HG03469 (cell line): ENCODE results near the gene MLN.

ENCODE experiments used
- ATAC-seq: cut with Tn5 transposase; IDR thresholded peaks from one replicate; pipeline ENCODE4 v1.9.1; 2021; ENCODE audit warnings: mild to moderate bottlenecking, moderate library complexity, moderate number of reproducible peaks; ENCODE audit not compliant: unreplicated experiment

MLN gene, protein sequence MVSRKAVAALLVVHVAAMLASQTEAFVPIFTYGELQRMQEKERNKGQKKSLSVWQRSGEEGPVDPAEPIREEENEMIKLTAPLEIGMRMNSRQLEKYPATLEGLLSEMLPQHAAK

DNA sequence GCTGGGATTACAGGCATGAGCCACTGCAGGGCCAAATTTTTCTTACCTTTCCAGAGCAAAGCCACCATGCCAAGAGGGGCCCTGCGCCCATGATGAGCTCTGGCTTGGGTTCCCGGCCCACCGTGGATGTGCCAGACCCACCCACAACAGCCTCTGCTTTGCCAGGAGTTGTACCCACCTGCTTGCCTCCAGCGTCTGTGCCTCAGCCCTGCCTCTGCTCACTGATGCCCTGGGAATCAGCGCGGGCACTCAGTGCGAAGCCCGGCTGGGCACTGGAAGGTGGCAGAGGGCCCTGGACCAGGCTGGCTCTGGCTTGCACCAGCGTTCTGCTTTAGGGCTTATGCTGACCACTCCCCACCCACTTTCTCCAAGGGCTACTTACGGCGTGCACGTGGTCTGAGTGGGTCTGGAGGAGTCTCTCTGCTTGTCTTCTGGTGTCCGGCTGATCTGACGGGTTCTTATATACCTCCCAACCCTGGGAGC is at the start of gene MLN:
TSS of gene MLN (minus strand) at position 433 of the 483 bp plus-strand sequence. CDS start 2,840 bp downstream, outside the sequence.
- ATAC-seq: no peak

DNA sequence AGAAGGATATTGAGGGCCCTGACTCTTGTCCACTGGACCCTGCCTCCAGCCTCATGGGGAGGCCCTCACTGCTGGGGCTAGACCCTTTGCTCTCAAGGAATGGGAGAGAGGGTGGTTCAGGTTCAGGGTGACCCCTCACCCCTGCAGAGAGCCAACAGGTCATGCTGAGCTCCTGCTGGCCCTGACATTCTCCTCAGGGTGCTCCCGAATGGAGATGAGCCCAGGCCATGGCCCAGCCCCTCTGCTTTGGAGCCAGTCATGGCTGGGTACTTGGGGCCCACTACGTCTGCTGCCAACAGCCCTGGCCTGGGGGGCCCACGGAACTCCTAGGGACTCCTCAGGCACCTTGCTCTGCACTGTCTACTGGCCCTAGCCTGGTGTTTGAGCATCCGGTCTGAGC is 49.2 kb upstream of the MLN start:
- ATAC-seq: no peak

DNA sequence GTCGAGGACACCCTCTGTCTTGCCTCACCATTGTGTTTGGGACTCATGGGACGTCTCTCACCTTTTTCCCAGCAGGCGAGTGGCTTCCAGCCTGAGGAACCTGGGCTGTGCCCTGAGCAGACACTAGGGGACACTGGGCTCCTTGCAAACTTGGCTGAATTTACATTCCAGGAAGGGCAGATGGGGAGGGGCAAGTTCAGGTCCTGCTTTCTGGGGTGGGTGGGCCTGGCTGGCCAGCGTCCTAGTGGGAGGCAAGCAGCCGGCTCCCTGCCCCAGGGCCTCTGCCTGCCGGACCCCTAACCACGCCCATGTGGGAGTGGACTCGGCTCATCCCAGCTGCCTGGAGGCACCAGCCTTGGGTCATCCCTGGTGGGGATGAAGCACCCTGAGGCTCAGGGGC is 48.2 kb upstream of the MLN start:
- no peak for ATAC-seq

DNA sequence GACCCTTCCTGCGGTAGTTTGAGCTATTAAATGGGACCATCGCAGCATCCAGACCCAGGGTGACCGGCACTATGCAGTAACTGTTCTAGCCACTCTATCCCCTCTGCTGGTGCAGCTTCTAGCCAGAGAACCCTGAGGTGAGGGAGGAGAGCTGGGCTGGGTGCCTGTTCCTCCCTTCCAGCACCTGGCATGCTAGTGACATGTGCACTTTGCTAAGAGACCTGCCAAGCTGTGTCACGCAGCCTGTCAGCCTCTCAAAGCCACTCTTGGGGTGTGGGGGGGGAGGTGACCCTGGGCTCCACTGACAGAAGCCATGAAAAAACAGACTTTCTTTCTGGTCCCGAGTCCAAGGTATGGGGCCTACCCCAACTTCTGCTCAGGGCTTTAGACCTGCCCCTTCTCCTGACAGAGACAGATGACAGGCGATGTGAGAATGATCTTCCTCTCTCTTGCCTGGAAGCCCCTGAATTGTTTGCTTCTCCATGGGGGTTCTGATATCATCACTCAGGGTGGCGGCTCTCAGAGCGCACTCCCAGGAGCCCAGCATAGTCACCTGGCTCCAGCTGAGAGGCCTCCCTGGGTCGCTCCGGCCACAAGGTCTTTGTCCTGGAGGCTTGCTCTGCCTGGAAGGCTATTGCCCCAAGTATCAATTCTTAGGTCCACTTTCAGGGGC is 47.2 kb upstream of the MLN start:
- no peak for ATAC-seq

DNA sequence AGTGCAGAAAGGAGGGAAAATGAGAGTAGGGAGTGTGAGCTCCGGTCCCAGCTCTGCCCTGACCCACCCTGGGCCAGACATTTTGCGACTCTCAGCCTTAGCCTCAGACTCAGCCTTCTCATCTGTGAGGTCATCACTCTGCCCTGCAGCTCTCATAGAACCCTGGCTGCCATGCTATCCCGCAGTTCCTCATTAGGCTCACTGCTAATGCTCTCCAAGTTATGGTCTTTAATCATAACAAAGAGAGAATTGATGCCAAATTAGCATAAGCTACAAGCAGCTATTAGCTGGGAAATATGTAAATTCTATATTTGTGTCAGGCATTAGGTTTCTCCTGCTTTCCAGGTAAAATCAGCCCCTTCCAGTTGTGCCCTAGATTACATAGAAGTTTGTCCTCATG is 46.5 kb upstream of the MLN start:
- no peak for ATAC-seq

DNA sequence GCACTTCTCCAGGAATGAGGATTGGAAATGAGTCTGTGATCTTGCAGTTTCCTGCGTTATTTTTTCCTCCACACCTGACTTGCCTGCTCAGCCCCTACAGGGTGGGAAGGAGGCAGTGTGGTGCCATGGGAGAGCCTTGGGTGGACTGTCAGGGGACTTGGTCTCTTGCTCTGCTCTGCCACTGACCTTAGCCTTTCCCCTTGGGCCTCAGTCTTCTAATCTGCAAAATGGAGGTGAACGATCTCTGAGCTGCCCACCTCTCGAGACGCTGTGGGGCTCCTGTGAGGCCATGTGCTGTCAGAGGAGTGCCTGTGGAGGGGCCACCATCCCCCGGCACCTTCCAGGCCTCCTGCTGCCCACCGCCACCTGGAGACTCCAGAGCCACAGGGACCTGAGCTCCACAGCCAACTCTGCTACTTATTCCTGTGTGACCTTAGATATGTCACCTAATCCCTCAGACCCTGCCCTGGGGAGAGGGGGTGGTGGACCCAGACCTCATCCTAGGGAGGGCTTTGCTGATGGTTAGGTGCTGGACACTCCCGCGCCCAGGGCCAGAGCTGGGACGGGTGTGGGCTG is 45.8 kb upstream of the MLN start:
- no peak for ATAC-seq

DNA sequence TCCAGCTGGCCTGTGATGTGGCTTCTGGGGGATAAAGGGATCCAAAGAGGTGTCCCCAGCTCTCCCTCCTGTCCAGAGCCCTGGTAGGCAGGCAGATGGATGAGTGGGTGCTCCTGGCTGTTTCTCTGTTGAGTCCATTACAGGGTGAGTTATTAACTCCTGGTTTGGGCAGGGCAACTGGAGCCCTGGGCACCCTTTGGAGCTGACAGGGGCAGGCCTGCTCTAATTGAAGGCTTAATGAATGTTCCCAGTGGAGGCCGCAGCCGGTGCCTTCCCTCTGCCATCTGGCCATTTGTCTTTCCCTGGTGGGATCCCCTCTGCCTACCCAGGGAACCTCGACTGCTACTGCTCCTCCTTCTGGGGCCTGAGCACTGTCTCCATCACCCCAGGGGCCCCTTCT is 44.7 kb upstream of the MLN start:
- ATAC-seq: no peak

DNA sequence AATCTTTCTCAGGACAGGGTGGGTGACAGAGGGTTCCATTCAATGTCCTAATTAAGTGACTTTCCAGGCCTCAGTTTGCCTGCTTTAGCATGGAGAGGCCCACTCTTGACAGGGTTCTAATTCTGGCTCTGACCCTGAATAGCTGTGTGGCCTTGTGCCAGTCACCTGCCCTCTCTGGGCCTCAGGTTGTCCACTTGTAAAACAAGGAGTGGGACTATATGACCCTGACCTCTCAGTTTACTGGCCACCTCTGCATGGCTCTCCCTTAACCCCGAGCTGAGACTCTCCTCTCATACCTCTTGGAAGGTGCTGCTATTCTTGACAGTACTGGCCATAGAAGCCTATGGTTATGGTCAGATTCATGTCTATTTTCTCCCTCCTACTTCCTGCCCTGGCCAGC is 44.1 kb upstream of the MLN start:
- no peak for ATAC-seq

DNA sequence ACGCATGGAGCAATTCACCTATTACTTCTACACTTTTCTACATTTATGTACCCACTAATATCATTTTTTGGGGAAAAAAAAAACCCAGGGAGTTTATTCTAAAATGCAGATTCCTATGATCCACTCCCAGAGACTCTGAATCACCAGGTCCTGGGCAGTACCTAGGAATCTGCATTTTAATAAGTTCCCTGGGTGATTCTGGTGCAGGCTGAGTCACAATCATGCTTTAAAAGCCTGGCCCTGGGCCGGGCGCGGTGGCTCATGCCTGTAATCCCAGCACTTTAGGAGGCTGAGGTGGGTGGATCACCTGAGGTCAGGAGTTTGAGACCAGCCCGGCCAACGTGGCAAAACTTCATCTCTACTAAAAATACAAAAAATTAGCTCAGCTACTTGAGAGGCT is 43.3 kb upstream of the MLN start:
- no peak for ATAC-seq

DNA sequence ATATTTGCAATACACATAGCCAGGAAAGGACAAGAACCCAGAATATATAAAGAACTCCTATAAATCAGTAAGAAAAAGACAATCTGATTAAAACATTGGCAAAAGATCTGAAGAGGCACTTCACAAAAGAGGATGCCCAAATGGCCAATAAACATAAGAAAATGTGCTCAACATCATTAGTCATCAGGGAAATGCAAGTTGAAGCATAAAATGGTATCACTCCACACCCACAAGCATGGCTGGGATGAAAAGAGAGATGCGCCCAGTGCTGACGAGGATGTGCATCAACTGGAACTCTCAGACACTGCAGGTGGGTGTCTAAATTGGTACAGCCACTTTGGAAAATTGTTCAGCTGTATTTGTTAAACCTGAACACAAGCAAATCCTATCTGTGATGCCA is 42.4 kb upstream of the MLN start:
- ATAC-seq: no peak

DNA sequence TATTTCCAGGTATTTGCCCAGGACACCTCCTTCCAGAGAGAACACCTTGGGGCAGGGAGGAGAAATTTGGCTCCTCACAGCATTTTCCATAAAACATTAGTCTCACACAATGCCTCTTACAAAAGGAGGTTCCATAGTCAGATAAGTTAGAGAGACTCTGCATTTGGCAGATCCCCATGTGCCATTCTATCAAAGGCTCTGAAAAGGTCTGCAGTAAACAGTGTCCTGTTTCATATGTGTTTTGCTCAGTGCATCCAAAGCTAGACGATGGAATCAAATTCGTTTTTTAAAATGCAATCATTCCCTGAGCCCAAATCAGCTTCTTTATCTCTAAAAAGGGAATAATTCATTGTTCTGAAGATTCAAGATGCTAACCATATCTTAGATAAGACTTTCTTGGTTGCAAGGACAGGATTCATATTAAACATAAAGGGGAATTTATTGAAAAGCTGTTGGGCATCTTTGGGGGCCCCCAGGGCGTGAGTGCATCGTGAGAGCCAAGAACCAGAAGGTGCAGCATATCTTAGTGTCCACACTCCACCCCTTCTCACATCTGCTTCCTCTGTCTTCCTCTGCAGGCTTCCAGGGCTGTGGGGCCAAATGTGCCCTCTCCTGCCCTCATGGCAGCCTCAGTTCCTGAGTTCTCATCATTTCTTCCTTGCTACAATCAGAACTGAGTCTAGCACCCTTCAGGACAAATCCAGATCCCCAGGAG is 41.4 kb upstream of the MLN start:
- ATAC-seq: no peak

DNA sequence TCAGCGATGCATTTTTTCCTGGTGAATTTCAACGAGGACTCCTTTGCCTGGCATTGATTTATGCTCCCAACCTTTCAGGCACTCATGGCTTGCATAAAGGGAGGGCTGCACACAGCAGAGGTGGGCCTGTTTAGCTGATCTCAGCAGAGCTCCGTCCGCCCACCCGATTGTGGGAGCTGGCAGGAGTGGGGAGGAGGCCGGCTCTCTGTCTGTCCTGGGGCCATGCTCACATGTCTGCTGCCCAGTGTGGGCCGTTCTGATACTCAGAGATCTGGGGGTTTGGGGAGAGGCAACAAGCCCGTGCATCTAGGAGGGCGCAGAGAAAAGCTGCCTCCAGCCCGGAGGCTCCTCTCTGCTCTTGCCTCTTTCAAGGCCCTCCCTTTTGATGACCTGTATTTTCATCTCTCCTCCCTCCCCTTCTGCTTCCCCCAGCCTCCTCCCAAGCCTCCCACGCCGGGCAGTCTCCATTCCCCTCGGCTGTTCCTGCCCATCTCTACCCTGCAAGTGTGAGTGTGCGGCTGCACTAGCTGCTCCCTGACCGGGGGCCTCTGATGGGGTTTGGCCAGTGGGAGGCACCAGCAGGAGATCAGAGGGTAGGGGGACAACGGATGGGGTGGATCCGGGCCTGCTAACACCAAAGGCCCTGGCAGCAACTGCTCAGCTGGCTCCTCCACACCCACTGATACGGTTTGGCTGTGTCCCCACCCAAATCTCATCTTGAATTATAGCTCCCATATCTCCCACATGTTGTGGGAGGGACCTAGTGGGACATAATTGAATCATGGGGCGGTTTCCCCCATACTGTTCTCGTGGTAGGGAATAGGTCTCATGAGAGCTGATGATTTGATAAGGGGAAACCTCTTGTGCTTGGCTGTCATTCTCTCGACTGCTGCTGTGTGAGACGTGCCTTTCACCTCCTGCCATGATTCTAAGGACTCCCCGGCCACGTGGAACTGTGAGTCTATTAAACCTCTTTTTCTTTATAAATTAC is 39.6 kb upstream of the MLN start:
- no peak for ATAC-seq

DNA sequence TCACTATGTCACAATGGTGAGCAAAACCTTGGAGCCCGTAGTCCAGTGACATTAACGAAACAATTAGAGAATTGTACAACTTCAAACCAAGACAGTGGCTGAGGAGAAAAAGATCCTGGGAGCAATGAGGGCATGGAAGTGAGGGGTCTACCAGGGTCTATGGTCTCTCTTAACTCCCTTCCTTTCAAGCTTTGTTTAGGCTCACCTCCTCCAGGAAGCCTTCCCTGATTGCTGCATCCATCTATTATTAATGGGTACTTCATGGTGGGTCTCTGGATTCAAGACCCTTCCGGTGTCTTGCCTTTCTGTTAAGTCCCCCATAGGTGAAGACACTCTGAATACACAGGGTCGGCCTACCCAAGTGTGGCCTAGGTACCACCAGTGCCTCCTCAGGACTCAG is 38.1 kb upstream of the MLN start:
- ATAC-seq: no peak

DNA sequence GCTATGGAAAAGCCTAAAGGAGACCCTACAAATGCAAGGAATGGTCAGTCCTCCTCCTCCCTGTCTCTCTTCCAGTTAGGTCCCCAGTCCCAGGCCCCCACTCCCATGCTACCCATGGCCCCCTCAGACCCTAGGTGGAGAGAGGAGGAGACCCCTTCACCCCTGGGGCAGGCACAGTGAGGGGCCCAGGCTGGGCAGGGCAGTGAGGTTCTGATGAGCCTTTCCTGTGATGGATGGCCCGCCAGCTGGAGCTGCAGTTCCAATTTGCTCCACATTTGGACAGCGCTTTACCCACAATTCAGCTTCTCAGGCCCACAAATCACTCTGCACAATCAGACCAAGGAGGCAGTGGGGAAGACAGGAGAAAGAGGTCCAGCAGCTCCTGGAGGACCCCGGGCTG is 37.3 kb upstream of the MLN start:
- ATAC-seq: no peak

DNA sequence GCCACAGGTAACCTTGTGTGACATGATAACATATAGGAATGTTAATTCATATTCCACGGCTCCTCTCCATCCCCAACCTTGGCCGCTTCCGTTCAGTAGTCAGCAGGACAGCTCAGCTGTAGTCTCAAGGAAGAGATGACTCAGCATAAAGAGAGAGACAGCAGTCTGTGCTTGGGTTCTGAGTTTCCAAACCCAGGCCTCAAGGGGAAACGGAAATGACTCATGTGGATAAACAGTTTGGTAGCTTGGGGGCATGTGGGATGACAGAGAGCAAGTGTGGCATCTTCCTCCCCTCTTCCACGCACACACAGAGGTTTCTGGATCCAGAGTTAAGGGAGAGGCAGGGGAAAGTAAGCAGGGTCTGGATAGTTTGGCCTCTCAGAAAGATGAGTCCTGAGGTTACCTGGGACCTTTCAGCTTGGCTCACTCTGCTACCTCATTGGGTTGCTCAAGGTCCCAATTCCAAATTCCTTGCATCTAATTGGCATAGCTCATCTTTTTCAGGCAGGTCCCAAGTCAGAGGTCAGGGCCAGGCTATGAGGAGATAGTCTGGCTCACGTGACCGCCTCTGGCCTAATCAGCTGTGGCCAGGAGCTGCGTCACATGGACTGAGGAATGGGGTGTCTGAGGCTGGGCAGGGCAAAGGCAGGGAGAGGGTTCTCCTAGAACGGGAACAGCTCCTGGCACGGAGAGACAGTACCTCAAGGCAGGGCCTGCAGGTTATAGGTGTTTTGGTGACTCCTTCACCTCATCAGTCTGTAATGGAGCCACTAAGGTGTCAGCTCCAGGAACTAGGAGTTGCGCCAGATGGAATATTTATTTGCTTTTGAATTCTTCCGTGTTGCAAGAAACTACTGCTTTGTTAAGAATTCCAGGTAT is 36.5 kb upstream of the MLN start:
- no peak for ATAC-seq

DNA sequence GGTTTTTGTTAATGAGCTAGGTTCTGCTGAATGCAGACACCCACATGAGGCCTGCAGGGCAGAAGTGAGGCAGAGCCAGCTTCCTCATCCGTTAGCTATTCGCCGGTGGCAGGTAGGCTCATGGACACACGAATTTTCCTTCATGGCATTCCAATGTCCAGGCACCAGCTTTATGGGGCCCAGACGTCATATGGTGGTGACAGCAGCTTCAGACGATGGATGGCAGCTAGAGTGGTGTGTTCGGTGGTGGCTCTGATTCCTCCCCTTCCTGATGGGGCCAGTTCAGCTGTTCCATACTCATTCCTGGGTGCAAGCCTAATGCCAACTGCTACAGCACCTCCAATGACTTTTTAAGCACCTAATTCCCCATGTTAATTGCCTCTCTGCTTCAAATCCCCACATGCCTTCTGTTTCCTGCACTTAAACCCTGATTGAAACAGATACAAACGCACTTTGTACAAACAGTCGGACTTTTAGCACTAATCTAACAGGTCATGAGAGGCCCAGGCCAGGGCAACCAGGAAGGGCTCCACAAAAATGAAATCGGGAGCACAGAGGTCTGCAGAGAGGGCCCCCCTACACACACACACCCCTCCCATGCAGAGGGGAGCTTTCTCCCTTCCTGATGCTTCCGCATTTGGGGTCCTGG is 35.7 kb upstream of the MLN start:
- no peak for ATAC-seq

DNA sequence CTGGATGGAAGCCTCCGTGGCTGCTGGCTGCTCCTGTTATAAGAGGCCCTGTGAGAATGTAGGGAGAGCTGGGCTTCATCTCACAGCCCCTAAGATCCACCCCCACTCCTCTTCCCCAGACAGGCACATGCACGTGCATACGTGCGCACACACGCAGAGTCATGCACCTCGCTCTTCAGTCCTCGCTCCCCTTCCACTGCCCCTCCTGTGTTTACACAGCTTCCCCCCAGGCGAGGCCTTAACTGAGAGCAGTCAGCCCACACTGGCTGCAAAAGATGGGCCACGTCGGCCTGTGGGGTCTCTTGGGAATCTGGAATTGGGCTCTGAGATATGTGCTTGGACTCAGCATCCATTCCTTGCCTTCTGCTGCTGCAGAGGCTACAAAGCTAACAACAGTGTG is 35.2 kb upstream of the MLN start:
- ATAC-seq: no peak

DNA sequence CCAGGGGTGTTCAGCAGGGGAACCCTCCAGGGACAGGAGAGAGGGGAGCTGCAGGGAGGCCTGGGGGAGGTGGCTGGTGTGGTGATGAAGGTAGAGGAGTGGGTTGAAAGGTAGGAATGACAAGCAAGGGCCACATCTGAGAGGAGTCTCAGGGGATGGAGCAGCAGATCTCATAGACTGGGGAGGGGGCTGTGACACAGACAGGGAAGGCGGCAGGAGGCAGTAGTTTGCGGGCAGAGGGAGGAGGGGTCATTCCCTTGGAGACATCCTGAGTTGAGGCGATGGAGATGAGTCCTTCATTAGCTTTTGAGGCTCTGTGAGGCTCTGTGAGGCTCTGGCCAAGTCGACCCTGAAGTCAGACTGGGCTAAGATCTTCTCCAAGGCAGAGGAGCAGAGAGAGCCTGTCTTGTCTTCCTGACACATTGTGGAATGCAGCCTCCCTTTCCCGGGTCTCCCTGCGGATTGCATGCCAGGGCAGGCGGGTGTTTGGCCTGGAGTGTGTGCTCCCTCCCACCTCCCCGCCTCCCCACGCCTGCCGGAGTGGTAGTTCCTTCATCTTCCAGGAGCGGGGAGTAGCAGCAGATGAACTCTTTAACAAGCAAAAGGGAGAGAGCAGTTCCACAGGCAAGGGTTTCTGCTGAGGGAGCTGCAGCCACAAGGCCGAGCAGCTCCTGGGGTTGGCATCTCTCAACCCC is 34.3 kb upstream of the MLN start:
- no peak for ATAC-seq
